ENCODE results near the gene CREB5.
"Not testable (repeated sequence)": the region's sequence is repeated elsewhere in the genome, so short reads cannot be mapped to it uniquely, and the experiment has no call there.

Gene CREB5, protein sequence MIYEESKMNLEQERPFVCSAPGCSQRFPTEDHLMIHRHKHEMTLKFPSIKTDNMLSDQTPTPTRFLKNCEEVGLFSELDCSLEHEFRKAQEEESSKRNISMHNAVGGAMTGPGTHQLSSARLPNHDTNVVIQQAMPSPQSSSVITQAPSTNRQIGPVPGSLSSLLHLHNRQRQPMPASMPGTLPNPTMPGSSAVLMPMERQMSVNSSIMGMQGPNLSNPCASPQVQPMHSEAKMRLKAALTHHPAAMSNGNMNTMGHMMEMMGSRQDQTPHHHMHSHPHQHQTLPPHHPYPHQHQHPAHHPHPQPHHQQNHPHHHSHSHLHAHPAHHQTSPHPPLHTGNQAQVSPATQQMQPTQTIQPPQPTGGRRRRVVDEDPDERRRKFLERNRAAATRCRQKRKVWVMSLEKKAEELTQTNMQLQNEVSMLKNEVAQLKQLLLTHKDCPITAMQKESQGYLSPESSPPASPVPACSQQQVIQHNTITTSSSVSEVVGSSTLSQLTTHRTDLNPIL

DNA sequence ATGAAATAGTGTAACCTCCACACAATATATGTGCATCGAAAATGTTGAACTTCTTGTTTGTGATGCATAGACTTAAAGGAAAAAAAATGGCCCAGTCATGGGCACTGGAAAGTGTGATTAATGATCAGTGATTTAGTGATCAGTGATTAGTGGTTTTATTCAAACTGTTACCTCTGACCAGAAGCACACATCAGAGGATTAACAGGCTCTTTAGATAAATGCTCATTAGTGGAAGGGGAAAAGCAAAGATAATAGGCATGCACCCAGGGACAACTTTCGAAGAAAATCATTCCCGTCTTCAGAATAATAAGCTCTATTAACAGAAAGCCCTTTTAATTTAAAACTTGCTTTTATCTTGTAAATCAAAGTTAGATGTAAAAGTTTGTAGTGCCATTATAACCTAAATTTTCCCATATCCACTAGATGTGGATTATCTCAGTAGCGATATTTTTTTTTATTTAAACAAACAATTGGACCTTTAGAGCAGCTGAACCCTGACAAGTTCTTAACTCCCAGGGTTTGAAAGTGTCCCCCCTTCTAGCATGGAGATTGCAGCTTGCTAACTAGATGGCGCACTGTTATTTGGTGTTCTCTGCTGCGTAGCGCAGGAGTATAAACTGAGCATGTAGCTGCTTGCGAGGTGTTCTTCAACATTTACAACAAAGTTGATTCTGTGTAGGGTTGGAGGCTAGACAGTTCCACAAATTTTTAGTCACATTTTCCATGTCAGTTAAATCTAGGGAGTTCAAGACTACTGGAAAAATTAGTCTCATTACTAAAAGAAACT is at the start of gene CREB5:
CREB5 (plus strand) TSS at position 643 of the 787 bp plus-strand sequence. CDS start 397 bp downstream, outside the sequence.
- no peak for DNase-seq (ENCODE audit: low spot score)

GRCh38 chr7:28362812-28363211 is 49.5 kb upstream of the CREB5 start:
- no peak for DNase-seq (ENCODE audit: low spot score)

- DNase-seq (ENCODE audit: low spot score), result no peak
Measured at GRCh38 chr7:28364082-28364481, 48.2 kb upstream of the CREB5 start.

- DNase-seq (ENCODE audit: low spot score), result no peak
Measured at GRCh38 chr7:28369523-28369922, 42.8 kb upstream of the CREB5 start.

GRCh38 chr7:28371846-28372245 is 40.5 kb upstream of the CREB5 start:
- no peak for DNase-seq (ENCODE audit: low spot score)

- DNase-seq (ENCODE audit: low spot score), result no peak
Measured at GRCh38 chr7:28373990-28374389, 38.3 kb upstream of the CREB5 start.

GRCh38 chr7:28375729-28376128 is 36.6 kb upstream of the CREB5 start:
- no peak for DNase-seq (ENCODE audit: low spot score)

- no peak for DNase-seq (ENCODE audit: low spot score)
Measured at GRCh38 chr7:28376634-28377033, 35.7 kb upstream of the CREB5 start.

- no peak for DNase-seq (ENCODE audit: low spot score)
Measured at GRCh38 chr7:28378574-28379149, 33.7 kb upstream of the CREB5 start.

DNA sequence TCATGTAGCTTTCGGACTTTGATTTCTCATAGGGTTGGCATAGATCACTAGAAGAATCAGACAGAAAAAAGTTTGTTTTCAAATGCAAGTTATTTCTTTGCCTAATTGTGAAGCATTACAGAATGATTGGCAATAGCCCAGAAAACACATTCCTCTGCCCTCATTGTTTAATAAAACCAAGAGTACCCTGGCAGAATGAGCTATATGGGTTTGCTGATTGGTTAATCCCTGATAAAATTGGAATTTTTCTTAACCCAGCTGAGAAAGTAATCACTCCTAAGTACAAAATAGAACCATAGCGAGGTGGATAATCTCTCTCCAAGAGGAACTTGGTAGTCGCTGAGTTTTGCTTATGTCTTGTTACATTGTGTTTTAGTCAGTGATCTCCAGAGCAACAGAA is 30.9 kb upstream of the CREB5 start:
- DNase-seq (ENCODE audit: low spot score), result no peak

GRCh38 chr7:28382144-28382543 is 30.2 kb upstream of the CREB5 start:
- no peak for DNase-seq (ENCODE audit: low spot score)

DNA sequence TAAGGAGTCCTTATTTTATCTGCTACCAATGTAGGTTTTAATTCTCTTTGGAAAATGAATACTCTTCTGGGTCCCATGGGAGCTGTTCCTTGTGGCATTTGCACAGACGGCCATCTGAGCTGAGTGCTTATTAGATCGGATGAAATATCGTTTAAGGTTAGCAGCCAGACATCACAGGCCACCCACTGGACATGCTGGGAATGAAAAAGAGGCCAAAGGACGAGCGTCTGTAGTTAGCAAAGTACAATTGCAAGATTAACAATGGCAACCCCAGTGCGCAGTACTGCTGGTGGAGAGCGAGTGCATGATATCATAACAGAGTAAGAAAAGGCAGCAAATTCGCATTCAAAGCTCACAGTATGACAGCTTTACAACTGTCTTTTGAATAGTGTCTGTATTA is 28.3 kb upstream of the CREB5 start:
- no peak for DNase-seq (ENCODE audit: low spot score)

- DNase-seq (ENCODE audit: low spot score), result no peak
Measured at GRCh38 chr7:28389504-28390395, 22.6 kb upstream of the CREB5 start.

DNA sequence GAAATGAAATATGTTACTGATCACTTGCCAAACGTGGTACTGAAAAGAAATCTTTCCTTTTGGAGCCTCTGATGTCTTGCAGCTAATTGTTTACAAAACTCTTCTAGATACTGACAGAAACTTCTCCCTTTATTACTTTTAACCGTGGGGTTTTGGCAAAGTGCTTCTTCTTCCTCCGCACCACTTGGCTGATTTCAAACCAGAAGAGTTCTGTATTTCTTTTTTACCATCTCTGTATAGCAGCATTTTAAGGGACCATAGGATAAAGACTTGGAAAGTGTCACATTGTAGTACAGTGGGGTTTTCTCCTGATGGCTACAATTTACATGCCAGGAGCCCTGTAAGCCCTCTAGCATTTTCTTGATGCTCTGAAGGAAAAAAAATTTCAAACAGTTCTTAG is 21.9 kb upstream of the CREB5 start:
- DNase-seq (ENCODE audit: low spot score), result no peak

DNA sequence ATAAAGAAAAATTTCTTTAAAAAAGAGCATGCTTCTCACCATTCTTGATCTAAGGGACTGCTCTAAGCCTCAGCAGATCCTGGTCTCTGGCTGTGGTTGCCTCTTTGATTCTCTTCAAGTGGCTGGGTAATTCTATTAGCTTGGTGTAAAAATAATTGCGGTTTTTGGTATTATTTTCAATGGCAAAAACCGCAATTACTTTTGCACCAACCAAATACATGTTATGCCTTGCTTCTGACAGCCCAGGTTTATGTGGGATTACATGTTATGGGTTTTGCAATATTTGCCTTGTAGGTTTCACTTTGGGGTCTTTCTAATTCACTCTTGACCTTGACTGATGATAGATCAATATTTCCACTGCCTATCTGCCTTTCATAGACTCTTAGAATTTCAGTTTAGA is 20.0 kb upstream of the CREB5 start:
- no peak for DNase-seq (ENCODE audit: low spot score)

- DNase-seq (ENCODE audit: low spot score), result no peak
Measured at GRCh38 chr7:28395404-28395803, 16.9 kb upstream of the CREB5 start.

GRCh38 chr7:28395831-28396230 is 16.5 kb upstream of the CREB5 start:
- no peak for DNase-seq (ENCODE audit: low spot score)

GRCh38 chr7:28397141-28397540 is 15.2 kb upstream of the CREB5 start:
- no peak for DNase-seq (ENCODE audit: low spot score)

- no peak for DNase-seq (ENCODE audit: low spot score)
Measured at GRCh38 chr7:28400838-28401360, 11.4 kb upstream of the CREB5 start.

- not testable (repeated sequence) for DNase-seq (ENCODE audit: low spot score)
Measured at GRCh38 chr7:28401567-28401966, 10.8 kb upstream of the CREB5 start.

- no peak for DNase-seq (ENCODE audit: low spot score)
Measured at GRCh38 chr7:28405662-28406061, 6.7 kb upstream of the CREB5 start.

All from CD4-positive, alpha-beta T cell treated with Interleukin-6 at 100 ng/mL for 8 hours (primary cell).